ENCODE results near the gene CPEB1.

DNA sequence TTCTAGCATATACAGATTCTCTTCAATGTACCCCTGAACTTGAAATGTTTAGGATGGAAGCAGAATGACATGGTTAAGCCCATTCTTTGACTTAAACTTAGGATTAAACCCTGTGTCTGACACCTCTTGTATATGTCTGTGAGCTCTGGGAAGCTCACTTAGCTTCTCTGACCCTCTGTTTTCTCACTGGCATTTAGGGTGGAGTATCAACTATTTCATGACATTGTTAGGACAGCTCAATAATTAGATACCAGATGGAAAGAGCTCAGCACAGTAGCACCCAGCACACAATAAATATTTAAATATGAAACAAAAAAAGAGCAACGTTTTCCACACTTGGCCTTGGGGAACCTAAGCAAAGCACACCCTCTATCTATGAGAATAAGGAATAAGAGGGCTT lies 88.7 kb downstream of the CPEB1 start:
- TF ChIP-seq, protein P1, sequence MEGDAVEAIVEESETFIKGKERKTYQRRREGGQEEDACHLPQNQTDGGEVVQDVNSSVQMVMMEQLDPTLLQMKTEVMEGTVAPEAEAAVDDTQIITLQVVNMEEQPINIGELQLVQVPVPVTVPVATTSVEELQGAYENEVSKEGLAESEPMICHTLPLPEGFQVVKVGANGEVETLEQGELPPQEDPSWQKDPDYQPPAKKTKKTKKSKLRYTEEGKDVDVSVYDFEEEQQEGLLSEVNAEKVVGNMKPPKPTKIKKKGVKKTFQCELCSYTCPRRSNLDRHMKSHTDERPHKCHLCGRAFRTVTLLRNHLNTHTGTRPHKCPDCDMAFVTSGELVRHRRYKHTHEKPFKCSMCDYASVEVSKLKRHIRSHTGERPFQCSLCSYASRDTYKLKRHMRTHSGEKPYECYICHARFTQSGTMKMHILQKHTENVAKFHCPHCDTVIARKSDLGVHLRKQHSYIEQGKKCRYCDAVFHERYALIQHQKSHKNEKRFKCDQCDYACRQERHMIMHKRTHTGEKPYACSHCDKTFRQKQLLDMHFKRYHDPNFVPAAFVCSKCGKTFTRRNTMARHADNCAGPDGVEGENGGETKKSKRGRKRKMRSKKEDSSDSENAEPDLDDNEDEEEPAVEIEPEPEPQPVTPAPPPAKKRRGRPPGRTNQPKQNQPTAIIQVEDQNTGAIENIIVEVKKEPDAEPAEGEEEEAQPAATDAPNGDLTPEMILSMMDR (IDR thresholded peaks at IDR 0.05) = no peak
- TF ChIP-seq POLR2A (IDR thresholded peaks at IDR 0.05) (no peak), POLR2AphosphoS5 (IDR thresholded peaks at IDR 0.05) (no peak), EP300 (IDR thresholded peaks at IDR 0.05) (no peak)

All from stomach (tissue), 4 donors.